Fibroblast of the aortic adventitia (primary cell): ENCODE measurements around the gene RASGEF1C. TPM values are rescaled to one million over a fixed set of nuclear protein-coding genes. Genes with fewer than 3 reads are reported as not detected.

Source experiments
- DNase-seq: peaks from one replicate; pipeline ENCODE4 v3.0.0-alpha.2; 2010; ENCODE audit warnings: low read depth
- H3K4me3 ChIP-seq: 2 replicates; pipeline ENCODE4 v1.5.1; 2011; ENCODE audit warnings: low read depth, mild to moderate bottlenecking, control low read depth, low read length, moderate library complexity
- total RNA-seq: library from RNA; depleted of rRNA; stranded (reverse); fragments of >200 nt; gene quantifications from 2 replicates; pipeline ENCODE4 v1.2.3, GENCODE V29; 2012; ENCODE audit warnings: low replicate concordance
- TF ChIP-seq, protein P1 (sequence below): IDR thresholded peaks from 2 replicates; pipeline ENCODE4 v1.5.1; 2011; ENCODE audit warnings: mild to moderate bottlenecking, low read length, control low read depth, inconsistent platforms; ENCODE audit not compliant: insufficient read depth

RASGEF1C gene
- total RNA-seq, 1 donor, result not detected

DNA sequence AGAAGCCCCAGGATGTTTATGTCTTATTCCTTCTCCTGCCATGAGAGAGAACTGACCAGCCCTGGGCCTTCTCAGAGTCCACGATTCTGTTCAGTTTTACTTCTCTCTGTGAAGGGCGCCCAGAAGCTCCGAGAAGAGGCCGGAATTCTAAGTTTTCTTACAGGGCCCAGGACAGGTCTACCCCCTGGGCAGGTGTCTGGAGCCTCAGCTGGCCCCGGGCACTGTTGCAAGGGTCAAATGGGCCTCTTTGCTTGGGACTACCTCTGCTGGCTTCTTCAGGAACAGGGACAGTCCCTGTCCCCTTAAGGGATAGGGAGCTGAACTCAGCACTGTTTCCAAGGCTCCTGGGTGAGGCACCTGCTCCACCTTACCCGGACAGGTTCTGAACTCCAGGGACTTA lies 55.0 kb downstream of the RASGEF1C start:
- DNase-seq, result no peak
- TF ChIP-seq, protein P1, sequence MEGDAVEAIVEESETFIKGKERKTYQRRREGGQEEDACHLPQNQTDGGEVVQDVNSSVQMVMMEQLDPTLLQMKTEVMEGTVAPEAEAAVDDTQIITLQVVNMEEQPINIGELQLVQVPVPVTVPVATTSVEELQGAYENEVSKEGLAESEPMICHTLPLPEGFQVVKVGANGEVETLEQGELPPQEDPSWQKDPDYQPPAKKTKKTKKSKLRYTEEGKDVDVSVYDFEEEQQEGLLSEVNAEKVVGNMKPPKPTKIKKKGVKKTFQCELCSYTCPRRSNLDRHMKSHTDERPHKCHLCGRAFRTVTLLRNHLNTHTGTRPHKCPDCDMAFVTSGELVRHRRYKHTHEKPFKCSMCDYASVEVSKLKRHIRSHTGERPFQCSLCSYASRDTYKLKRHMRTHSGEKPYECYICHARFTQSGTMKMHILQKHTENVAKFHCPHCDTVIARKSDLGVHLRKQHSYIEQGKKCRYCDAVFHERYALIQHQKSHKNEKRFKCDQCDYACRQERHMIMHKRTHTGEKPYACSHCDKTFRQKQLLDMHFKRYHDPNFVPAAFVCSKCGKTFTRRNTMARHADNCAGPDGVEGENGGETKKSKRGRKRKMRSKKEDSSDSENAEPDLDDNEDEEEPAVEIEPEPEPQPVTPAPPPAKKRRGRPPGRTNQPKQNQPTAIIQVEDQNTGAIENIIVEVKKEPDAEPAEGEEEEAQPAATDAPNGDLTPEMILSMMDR, result no peak

GRCh38 chr5:180153099-180153498 lies 55.9 kb downstream of the RASGEF1C start:
- no peak overlapping the region for H3K4me3 ChIP-seq
- TF ChIP-seq, protein P1, result no peak
- DNase-seq, result no peak

More for the DNA sequence above, 55.0 kb downstream of the RASGEF1C start:
- H3K4me3 ChIP-seq, result no peak overlapping the region

DNA sequence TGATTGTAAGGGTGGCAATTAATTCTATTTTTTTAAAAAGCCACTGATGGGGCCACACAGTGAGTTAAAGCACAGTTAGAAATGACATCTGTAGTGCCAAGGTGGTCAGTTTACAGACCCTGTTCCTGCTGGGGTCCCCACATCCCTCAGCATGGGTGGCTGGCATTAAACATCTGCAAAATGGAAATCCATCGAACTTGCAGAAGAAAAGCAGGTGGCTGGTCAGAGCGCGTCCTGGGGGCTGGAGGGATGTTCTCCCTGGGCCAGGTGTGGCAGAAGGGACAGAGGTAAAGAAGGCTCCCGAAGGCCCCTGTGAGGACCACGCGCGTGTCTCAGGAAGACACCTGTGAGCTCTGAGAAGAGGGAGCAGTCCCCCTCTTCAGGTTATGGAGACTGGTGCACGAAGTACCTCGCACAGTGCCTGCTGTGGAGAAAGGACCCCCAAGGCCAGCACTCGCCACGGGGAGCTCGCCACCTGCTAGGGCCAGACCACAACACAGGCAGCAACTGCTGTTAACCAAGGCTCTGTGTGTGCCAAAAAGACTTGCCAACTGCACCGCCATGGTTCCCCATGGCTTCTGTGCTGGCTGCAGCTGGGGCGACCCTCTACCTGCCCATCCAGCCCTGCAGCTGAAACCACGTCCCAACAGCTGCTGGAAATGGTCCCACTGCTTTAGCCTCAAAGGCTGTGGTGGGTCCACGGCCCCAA lies 65.2 kb downstream of the RASGEF1C start:
- DNase-seq, result no peak
- no peak overlapping the region for H3K4me3 ChIP-seq
- TF ChIP-seq, protein P1, result no peak

DNA sequence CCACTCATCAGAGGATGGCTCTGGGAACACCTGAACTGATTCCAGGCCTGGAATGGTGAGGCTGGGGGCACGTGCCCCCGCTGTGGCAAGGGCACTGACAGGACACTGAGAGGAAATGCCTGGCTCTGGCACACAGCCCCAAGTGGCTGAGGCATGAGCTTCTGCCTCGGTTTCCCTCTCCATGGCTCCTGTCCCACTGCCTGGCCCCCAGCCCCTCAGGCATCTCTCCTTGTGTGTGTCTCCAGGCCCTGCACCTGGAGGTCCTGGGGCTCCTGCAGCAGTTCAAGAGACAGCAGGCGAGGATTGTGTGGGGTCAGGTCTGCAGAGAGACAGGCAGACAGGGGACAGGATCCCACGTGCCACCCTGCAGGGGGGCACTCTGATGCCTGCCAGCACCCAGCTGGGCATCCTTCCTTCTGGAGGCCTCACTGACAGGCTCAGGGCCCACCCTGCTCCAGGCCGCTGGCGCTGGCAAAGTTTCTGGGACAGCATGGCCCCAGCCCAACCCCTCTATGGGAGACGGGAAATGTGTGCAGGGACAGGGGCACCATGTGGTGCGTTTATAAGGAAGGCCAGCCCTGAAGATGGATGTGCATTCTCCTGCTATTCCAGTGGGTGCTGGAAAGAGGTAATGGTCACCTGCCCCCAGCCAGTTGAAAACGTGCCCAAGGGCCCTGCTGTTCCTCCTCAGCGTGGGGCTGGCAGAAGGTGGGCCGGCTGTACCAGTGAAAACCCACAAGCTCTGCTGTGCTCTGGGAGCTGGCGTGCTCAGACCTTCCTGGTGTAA lies 66.0 kb downstream of the RASGEF1C start:
- no peak overlapping the region for H3K4me3 ChIP-seq
- TF ChIP-seq, protein P1, result no peak
- no peak for DNase-seq

DNA sequence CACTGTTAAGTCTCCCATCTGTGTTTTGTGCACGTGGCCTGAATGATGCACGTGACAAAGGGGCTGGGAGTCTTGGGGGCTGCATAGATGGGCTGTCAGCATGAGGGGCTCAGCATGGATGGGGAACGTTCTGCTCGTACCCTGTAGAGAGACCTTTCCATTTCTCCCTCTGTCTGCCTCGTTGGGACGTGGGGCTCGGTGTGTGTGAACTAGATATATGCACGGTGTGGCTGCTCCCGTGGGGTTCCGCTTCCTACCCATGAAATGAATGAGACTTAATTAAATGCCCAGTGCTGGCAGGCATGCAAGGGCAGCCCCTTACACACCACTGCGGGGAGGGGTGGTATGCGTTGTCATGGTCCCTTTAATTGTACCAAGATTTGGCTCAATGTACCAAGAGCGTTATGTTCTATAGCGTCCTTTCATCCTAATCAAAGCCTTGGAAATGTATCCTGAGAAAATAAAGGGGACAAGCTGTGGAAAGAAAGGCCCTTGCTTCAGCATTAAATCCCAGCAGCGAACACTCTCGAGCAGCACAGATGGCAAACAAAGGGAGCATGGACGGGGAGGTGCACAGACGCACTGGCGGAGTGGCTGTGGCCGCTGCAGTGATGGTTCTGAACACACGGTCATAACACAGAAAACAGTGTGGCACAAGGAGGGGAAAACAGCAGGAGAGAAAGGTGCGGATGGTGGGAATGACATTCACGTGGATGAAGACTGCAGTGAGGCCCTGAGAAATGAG lies 66.8 kb downstream of the RASGEF1C start:
- no peak overlapping the region for H3K4me3 ChIP-seq
- TF ChIP-seq, protein P1, result no peak
- no peak for DNase-seq

DNA sequence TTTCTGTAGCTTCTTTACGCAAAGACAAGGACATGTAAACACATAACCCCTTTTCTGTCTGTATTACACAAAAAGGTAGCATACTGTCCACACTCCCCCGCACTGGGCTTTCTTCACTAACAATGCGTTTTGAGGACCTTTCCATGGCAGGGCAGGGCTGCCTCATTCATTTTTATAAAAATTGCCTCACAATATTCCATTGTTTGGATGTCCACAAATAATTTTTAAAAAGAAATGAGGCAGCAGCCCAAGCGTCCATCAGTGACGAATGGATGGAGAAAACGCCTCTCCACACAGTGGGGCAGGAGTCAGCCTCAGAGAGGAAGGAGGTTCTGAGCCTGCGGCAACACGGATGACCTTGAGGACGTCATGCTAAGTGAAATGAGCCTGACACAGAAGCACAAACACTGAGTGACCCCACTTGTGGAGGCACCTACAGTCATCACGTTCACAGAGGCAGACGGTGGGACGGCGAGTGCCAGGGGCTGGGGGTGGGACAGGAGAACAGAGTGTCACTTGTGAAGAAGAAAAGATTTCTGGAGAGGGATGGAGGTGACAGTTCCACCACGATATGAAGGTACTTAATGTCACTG lies 67.8 kb downstream of the RASGEF1C start:
- TF ChIP-seq, protein P1, result no peak

More for the DNA sequence above, 67.8 kb downstream of the RASGEF1C start:
- H3K4me3 ChIP-seq, result no peak overlapping the region
- no peak for DNase-seq
